Neural cell (in vitro differentiated cells): ENCODE measurements around the gene CDH4.

Experiments used
- EP300 ChIP-seq: fragments of 450-650 bp; conservative IDR thresholded peaks from 2 replicates; pipeline ENCODE4 v1.6.1; 2014; ENCODE audit warnings: antibody characterized with exemption, mild to moderate bottlenecking, moderate library complexity; ENCODE audit not compliant: poor library complexity, severe bottlenecking
- EZH2 ChIP-seq: fragments of 200-600, 300-800 bp; shearing (Covaris generic), sonication (generic); IDR thresholded peaks from 2 replicates; pipeline ENCODE4 v1.6.1; 2014; ENCODE audit warnings: antibody characterized with exemption, low read length, borderline replicate concordance, mild to moderate bottlenecking; ENCODE audit not compliant: insufficient read depth, poor library complexity, severe bottlenecking
- MXI1 ChIP-seq: fragments of 450-650 bp; conservative IDR thresholded peaks from 2 replicates; pipeline ENCODE4 v1.6.1; 2014; ENCODE audit warnings: antibody characterized with exemption, mild to moderate bottlenecking; ENCODE audit not compliant: poor library complexity, severe bottlenecking
- POLR2AphosphoS5 ChIP-seq: IDR thresholded peaks from 2 replicates; pipeline ENCODE4 v1.6.1; 2012
- RAD21 ChIP-seq: fragments of 450-650 bp; conservative IDR thresholded peaks from 2 replicates; pipeline ENCODE4 v1.6.1; 2014; ENCODE audit warnings: antibody characterized with exemption, mild to moderate bottlenecking, moderate library complexity
- SMC3 ChIP-seq: fragments of 450-650 bp; conservative IDR thresholded peaks from 2 replicates; pipeline ENCODE4 v1.6.1; 2014; ENCODE audit warnings: antibody characterized with exemption, mild to moderate bottlenecking, moderate library complexity; ENCODE audit not compliant: poor library complexity
- TAF1 ChIP-seq: IDR thresholded peaks from 2 replicates; pipeline ENCODE4 v1.6.1; 2012; ENCODE audit warnings: low read depth
- TF ChIP-seq, protein P1 (sequence below): fragments of 450-650 bp; IDR thresholded peaks from 2 replicates; pipeline ENCODE4 v1.5.1; 2014; ENCODE audit warnings: antibody characterized with exemption, mild to moderate bottlenecking, moderate library complexity; ENCODE audit not compliant: poor library complexity, severe bottlenecking
- TF ChIP-seq, protein P2 (sequence below): IDR thresholded peaks from 2 replicates; pipeline ENCODE4 v1.6.1; 2012; ENCODE audit warnings: borderline replicate concordance

DNA sequence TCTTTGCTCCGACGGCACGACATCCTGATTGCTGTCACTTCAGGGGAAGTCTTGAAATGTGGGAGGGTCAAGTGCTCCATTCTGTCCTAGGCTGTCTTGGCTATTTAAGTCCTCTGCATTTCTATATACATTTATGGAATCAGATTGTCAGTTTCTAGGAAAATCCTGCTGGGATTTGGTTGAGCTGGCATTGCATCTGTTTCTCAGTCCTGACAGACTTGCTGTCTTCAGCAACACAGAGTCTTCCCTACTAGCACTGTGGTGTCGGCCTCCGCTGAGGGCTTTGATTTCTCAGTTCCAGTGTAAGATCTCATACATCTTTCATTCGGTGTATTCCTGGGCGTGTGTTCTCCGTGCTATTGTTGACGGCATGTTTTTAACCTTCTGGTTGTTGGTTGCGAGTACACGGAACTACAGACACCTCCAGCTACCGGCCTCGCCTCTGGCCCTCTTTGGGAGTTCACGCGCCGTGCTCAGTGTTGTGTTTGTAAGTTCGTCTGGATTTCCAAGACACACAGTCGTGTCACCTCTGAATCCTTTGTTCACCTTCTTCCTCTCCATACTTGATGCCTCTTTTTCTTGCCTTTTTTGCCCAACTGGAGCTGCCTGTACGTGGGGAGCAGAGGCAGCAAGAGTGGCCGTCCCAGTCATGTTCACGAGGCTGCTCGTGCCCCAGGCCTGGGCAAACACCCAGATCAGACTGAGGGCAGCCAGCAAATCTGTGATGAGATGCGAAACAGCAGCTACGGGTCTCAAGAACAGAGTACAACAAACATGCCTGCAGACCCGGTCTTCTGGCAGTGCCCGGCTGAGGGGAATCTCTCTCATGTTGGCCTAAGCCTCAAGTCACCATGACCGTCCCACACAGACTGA is 720.8 kb downstream of the CDH4 start:
- TF ChIP-seq EZH2 (no peak), RAD21 (no peak), TAF1 (no peak), EP300 (no peak), POLR2AphosphoS5 (no peak), SMC3 (no peak), MXI1 (no peak)
- TF ChIP-seq, protein P1, sequence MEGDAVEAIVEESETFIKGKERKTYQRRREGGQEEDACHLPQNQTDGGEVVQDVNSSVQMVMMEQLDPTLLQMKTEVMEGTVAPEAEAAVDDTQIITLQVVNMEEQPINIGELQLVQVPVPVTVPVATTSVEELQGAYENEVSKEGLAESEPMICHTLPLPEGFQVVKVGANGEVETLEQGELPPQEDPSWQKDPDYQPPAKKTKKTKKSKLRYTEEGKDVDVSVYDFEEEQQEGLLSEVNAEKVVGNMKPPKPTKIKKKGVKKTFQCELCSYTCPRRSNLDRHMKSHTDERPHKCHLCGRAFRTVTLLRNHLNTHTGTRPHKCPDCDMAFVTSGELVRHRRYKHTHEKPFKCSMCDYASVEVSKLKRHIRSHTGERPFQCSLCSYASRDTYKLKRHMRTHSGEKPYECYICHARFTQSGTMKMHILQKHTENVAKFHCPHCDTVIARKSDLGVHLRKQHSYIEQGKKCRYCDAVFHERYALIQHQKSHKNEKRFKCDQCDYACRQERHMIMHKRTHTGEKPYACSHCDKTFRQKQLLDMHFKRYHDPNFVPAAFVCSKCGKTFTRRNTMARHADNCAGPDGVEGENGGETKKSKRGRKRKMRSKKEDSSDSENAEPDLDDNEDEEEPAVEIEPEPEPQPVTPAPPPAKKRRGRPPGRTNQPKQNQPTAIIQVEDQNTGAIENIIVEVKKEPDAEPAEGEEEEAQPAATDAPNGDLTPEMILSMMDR: no peak
- TF ChIP-seq, protein P2, sequence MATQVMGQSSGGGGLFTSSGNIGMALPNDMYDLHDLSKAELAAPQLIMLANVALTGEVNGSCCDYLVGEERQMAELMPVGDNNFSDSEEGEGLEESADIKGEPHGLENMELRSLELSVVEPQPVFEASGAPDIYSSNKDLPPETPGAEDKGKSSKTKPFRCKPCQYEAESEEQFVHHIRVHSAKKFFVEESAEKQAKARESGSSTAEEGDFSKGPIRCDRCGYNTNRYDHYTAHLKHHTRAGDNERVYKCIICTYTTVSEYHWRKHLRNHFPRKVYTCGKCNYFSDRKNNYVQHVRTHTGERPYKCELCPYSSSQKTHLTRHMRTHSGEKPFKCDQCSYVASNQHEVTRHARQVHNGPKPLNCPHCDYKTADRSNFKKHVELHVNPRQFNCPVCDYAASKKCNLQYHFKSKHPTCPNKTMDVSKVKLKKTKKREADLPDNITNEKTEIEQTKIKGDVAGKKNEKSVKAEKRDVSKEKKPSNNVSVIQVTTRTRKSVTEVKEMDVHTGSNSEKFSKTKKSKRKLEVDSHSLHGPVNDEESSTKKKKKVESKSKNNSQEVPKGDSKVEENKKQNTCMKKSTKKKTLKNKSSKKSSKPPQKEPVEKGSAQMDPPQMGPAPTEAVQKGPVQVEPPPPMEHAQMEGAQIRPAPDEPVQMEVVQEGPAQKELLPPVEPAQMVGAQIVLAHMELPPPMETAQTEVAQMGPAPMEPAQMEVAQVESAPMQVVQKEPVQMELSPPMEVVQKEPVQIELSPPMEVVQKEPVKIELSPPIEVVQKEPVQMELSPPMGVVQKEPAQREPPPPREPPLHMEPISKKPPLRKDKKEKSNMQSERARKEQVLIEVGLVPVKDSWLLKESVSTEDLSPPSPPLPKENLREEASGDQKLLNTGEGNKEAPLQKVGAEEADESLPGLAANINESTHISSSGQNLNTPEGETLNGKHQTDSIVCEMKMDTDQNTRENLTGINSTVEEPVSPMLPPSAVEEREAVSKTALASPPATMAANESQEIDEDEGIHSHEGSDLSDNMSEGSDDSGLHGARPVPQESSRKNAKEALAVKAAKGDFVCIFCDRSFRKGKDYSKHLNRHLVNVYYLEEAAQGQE: no peak
